SJCRH30 (cell line): Measurements from ENCODE around the gene MICAL1. TPM values are rescaled to one million over a fixed set of nuclear protein-coding genes. Genes with fewer than 3 reads are reported as not detected.

ENCODE experiments used
- DNase-seq, 2 experiments: peaks; one replicate each; pipeline ENCODE4 v3.0.0-alpha.2; 2015 to 2020
- H3K27ac ChIP-seq: fragments of 250-450 bp; sonication (Bioruptor Pico); 2 replicates; pipeline ENCODE4 v1.5.1; 2020; ENCODE audit warnings: mild to moderate bottlenecking, moderate library complexity
- H3K27me3 ChIP-seq: fragments of 250-450 bp; sonication (Bioruptor Pico); 2 replicates; pipeline ENCODE4 v1.5.1; 2020; ENCODE audit warnings: mild to moderate bottlenecking, moderate library complexity
- H3K36me3 ChIP-seq: fragments of 250-450 bp; sonication (Bioruptor Pico); 2 replicates; pipeline ENCODE4 v1.5.1; 2020; ENCODE audit warnings: mild to moderate bottlenecking, moderate library complexity
- H3K4me1 ChIP-seq: fragments of 250-450 bp; sonication (Bioruptor Pico); 2 replicates; pipeline ENCODE4 v1.5.1; 2020; ENCODE audit warnings: mild to moderate bottlenecking, moderate library complexity
- H3K4me3 ChIP-seq: fragments of 250-450 bp; sonication (Bioruptor Pico); 2 replicates; pipeline ENCODE4 v1.5.1; 2020; ENCODE audit warnings: mild to moderate bottlenecking, moderate library complexity
- H3K9me3 ChIP-seq: fragments of 250-450 bp; sonication (Bioruptor Pico); replicated peaks from 2 replicates; pipeline ENCODE4 v1.5.1; 2020; ENCODE audit warnings: mild to moderate bottlenecking, moderate library complexity
- total RNA-seq: library from RNA; depleted of rRNA; stranded (reverse); fragments of >200 nt; shearing (Covaris generic); gene quantifications from 2 replicates; pipeline ENCODE4 v1.2.3, GENCODE V29; 2014

The MICAL1 gene
- total RNA-seq, 1 experiment from 2014 or later, result 27.2 TPM

DNA sequence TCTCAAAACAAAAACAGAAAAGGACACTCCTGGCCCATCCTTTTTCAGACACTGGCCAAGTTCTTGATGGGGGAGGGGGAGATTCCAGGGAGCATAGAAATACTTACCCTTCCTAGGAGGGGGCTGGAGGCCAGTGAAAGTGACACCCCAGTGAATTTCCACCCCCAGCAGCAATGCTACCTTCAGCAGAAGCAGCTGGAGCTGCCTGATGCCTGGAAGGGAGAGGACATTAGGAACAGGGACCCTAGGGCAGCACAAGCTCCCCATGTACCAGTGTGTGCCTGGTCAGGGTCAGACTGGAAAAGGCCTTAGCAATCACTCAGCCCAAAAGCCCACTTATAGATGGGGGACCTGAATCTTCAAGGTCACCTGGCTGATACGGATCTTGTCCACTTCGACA, 2.4 kb downstream of the MICAL1 start:
- no peak overlapping the region for H3K4me3 ChIP-seq
- H3K27me3 ChIP-seq, result no peaks in the 10 kb centered on the region
- no peak for DNase-seq
- no peak overlapping the region for H3K27ac ChIP-seq
- no peaks in the 10 kb centered on the region for H3K9me3 ChIP-seq
- H3K36me3 ChIP-seq, result peaks cover 2% of the 10 kb centered on the region; the same call in 1 of the 2 replicates
- H3K4me1 ChIP-seq, result peaks cover 15% of the 10 kb centered on the region; the same call in 1 of the 2 replicates

DNA sequence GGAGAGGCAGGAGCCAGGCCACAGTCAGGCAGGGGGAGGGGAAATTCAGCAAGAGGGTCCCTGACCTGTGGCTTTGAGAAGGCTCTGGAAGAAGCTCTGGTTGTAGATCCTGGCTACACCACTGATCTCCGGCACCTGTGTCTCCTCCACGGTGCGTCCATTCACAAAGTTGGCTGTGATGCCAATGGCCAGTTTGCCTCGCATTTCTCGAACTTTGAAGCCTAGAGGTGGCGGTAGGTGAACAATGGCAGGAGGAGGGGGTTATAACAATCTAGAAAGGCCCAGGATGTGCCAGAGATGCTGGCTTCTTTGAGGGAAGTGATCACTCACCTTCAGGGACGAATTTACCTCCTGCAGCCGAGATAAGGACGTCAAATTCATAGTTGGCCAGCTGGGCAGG, 3.4 kb downstream of the MICAL1 start:
- H3K4me1 ChIP-seq, result peaks cover 15% of the 10 kb centered on the region; the same call in 1 of the 2 replicates
- no peaks in the 10 kb centered on the region for H3K27me3 ChIP-seq
- no peak overlapping the region for H3K27ac ChIP-seq
- H3K4me3 ChIP-seq, result no peak overlapping the region
- DNase-seq, result no peak
- H3K36me3 ChIP-seq, result peaks cover 2% of the 10 kb centered on the region; the same call in 1 of the 2 replicates
- H3K9me3 ChIP-seq, result no peaks in the 10 kb centered on the region

DNA sequence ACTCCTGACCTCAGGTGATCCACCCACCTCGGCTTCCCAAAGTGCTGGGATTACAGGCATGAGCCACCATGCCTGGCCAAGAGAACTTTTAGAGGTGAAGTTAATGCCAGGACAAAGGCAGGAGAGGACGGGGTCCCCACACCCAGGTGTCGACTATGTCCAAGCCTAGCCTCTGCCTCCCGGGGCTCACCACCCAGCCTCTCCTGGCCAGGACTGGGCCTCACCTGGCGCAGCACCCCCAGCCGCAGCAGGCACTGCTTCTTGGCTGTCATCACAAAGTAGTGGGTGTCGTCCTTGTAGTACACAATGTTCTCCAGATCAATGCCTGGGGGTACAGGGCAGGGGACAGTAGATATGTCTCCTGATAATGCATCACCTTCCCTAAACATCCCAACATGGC, 4.2 kb downstream of the MICAL1 start:
- Histone ChIP-seq H3K36me3 (peaks cover 7% of the 10 kb centered on the region), H3K4me3 (no peak overlapping the region), H3K4me1 (peaks cover 12% of the 10 kb centered on the region; the same call in 1 of the 2 replicates), H3K9me3 (no peaks in the 10 kb centered on the region), H3K27ac (no peak overlapping the region), H3K27me3 (no peaks in the 10 kb centered on the region)
- DNase-seq, result no peak

- peaks cover 7% of the 10 kb centered on the region for H3K36me3 ChIP-seq
- no peaks in the 10 kb centered on the region for H3K9me3 ChIP-seq
- H3K4me1 ChIP-seq, result peaks cover 10% of the 10 kb centered on the region; the same call in 1 of the 2 replicates
- no peaks in the 10 kb centered on the region for H3K27me3 ChIP-seq
- no peak for DNase-seq
- no peak overlapping the region for H3K27ac ChIP-seq
- H3K4me3 ChIP-seq, result no peak overlapping the region
Measured at GRCh38 chr6:109450801-109451200, 4.8 kb downstream of the MICAL1 start.

DNA sequence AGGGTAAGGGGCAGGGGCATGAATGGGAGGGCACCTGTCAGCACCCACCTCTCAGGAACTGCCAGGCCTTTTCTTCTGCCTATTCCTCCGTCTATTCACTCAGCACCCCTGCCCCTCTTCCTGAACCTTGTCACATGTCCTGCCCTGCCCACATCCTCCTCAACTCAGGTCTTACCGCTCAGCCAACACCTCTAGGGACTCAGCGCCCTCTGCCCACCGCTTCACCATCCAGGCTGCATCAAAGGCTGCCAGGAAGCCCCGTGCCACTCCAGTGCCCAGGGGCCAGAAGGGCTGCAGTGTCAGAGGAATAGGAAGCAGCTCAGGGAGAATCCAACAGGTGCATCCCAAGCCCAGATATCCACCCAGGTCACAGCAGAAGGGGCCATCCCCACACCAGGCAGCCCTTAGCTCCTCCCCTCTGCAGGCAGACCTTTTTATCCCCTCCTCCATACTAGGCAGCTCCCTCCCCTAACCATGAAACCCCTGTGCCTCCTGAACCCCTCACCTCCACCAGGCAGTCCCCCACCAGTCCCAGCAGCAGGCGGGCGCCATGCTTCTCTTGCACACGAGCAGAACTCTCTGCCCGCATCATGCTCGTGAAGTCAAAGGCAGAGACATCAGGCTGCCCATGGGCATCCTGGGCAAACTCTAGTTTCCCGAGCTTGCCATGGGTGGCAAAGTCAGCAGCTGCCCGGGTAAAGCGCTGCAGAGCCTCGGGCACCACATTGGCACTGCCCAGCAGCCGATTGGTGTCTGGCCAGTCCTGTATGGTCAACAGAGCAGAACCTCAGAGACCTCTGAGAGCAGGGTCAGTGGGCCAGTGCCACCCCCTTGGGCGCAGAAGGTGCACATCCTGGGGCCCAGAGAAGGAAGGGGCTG, 5.5 kb downstream of the MICAL1 start:
- Histone ChIP-seq H3K36me3 (peaks cover 7% of the 10 kb centered on the region), H3K4me1 (peaks cover 10% of the 10 kb centered on the region; the same call in 1 of the 2 replicates), H3K27ac (no peak overlapping the region), H3K27me3 (no peaks in the 10 kb centered on the region), H3K9me3 (no peaks in the 10 kb centered on the region), H3K4me3 (no peak overlapping the region)
- DNase-seq, result no peak

GRCh38 chr6:109449064-109449794, 6.3 kb downstream of the MICAL1 start:
- no peak overlapping the region for H3K4me3 ChIP-seq
- H3K9me3 ChIP-seq, result no peaks in the 10 kb centered on the region
- H3K27ac ChIP-seq, result no peak overlapping the region
- DNase-seq, result no peak
- H3K27me3 ChIP-seq, result no peaks in the 10 kb centered on the region
- H3K4me1 ChIP-seq, result peaks cover 10% of the 10 kb centered on the region; the same call in 1 of the 2 replicates
- H3K36me3 ChIP-seq, result peaks cover 7% of the 10 kb centered on the region

GRCh38 chr6:109448615-109449014, 7.0 kb downstream of the MICAL1 start:
- no peaks in the 10 kb centered on the region for H3K27me3 ChIP-seq
- no peak overlapping the region for H3K27ac ChIP-seq
- no peak overlapping the region for H3K4me3 ChIP-seq
- peaks cover 5% of the 10 kb centered on the region; the same call in 1 of the 2 replicates for H3K4me1 ChIP-seq
- DNase-seq, result no peak
- H3K9me3 ChIP-seq, result no peaks in the 10 kb centered on the region
- peaks cover 7% of the 10 kb centered on the region for H3K36me3 ChIP-seq

DNA sequence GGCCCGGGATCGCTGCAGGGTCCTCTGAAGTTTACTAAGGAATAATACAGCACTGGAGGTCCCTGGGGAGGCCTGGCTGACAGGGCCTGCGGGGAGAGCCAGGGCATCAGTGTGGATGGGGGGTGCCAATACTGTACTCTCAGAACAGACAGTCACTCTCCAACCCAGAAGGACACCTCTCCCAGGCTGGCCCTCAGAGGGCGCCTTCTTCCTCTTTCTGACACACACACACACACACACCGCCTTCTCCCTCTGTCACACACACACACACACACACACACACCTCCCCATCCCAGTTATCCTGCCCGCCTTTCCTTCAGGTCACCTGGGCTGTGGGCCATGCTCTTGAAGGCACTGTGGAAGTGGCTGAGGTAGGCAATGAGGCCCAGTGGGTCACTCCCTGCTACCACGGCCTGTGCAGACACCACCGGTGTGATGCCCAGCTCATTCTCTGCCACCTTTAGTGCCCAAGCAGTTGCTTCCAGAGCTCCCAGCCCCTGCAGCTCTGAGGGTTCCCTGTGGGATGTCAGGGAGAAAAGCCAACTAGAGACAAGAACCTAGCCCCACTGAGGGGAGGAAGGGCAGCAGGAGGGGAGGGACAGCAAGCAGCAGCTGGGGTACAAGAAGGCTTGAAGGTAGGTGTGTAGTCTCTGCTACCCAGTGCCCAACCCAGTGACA, 7.6 kb downstream of the MICAL1 start:
- H3K27ac ChIP-seq, result no peak overlapping the region
- no peak overlapping the region for H3K4me3 ChIP-seq
- H3K9me3 ChIP-seq, result no peaks in the 10 kb centered on the region
- no peaks in the 10 kb centered on the region for H3K27me3 ChIP-seq
- H3K36me3 ChIP-seq, result peaks cover 7% of the 10 kb centered on the region
- no peaks in the 10 kb centered on the region for H3K4me1 ChIP-seq
- DNase-seq, result no peak

DNA sequence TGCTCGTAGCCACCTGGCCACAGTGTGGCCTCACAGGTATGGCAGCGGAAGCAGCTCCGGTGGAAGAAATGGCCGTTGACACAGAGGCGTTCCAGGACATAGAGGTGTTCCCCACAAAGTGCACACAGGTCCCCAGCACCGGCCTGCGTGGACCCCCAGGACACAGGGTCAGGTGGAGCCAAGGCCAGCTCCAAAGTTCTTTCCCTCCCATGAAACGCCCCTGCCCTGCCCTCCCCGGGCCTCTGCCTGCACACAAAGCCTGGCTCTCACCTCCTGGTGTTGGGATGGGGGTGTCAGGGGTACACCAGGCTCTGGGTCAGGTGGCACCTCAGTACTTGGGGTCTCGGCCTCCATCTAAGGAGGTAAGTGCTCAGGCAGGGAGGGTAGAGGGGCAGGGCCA, 8.5 kb downstream of the MICAL1 start:
- no peaks in the 10 kb centered on the region for H3K4me1 ChIP-seq
- peaks cover 7% of the 10 kb centered on the region for H3K36me3 ChIP-seq
- DNase-seq, result no peak
- no peak overlapping the region for H3K27ac ChIP-seq
- no peaks in the 10 kb centered on the region for H3K9me3 ChIP-seq
- no peaks in the 10 kb centered on the region for H3K27me3 ChIP-seq
- H3K4me3 ChIP-seq, result no peak overlapping the region

DNA sequence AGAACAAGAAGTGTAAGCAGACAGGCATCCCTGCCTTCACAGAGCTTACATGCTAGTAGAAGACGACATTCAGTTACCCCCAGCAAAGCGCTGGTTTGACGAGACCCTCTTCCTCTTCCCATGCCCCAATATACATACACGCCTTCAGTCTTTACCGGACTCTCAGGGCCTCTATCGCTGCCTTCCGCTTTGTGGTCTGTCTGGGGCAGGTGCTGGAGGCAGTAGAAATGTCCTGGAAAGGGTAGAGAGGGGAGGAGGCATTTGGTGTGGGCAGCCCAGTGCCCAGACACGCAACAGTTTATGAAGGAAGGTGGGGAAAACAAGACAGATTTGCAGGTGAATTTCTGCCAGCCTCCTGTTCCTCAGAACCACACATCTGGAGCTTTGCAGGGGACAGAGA, 9.0 kb downstream of the MICAL1 start:
- no peaks in the 10 kb centered on the region for H3K9me3 ChIP-seq
- H3K36me3 ChIP-seq, result peaks cover 7% of the 10 kb centered on the region
- no peak overlapping the region for H3K4me3 ChIP-seq
- H3K27ac ChIP-seq, result no peak overlapping the region
- DNase-seq, result no peak
- H3K27me3 ChIP-seq, result no peaks in the 10 kb centered on the region
- no peaks in the 10 kb centered on the region for H3K4me1 ChIP-seq

DNA sequence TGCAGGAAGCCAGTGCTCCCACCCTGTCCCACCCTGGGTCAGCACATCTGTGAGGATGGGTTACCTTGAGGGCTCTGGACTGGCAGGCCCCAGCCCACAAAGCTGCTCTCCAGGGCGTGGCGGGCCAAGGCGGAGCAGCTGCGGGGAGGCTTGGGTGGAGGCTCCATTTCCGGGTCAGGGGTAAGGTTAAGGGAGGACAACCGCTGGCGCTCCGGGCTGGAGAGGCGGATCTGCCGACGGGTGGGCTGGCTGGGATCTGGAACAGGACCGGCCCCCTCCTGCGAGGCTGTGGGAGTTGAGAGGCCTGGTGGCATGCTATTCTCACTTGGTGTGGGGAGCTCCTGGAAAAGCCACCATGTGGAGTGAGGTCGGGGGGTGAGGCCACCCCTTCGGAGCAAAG, 9.5 kb downstream of the MICAL1 start:
- no peaks in the 10 kb centered on the region for H3K27me3 ChIP-seq
- H3K36me3 ChIP-seq, result peaks cover 7% of the 10 kb centered on the region
- no peak overlapping the region for H3K27ac ChIP-seq
- no peaks in the 10 kb centered on the region for H3K9me3 ChIP-seq
- H3K4me3 ChIP-seq, result no peak overlapping the region
- no peaks in the 10 kb centered on the region for H3K4me1 ChIP-seq
- no peak for DNase-seq

DNA sequence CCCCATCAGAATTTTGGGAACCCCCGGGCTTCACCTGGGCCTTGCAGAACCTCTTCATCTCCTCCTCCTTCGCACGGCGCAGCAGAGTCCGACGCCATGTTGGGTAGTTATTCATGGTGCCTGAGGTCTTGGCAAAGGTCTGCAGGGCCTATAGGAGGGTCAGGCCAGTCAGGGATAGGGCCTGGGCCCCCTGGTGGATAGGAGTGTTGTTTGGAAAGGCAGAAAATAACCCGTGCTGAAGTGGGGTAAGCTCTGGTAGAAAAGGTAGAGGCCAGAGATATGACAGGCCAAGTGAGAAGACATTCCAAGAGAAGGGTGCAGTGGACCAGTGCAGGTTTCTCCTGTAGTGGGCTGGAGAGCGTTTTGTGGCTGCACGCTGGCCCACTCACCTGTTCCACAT, 10.2 kb downstream of the MICAL1 start:
- no peaks in the 10 kb centered on the region for H3K27me3 ChIP-seq
- H3K27ac ChIP-seq, result no peak overlapping the region
- DNase-seq, result no peak
- H3K4me3 ChIP-seq, result no peak overlapping the region
- no peaks in the 10 kb centered on the region for H3K4me1 ChIP-seq
- H3K36me3 ChIP-seq, result peaks cover 5% of the 10 kb centered on the region
- H3K9me3 ChIP-seq, result no peaks in the 10 kb centered on the region

GRCh38 chr6:109443425-109443950, 12.1 kb downstream of the MICAL1 start:
- H3K9me3 ChIP-seq, result no peaks in the 10 kb centered on the region
- H3K27me3 ChIP-seq, result no peaks in the 10 kb centered on the region
- H3K4me3 ChIP-seq, result no peak overlapping the region
- H3K36me3 ChIP-seq, result peaks cover 5% of the 10 kb centered on the region
- no peak overlapping the region for H3K27ac ChIP-seq
- DNase-seq, result no peak
- H3K4me1 ChIP-seq, result no peaks in the 10 kb centered on the region

GRCh38 chr6:109442393-109442924, 13.1 kb downstream of the MICAL1 start:
- DNase-seq, result no peak
- Histone ChIP-seq H3K4me1 (no peaks in the 10 kb centered on the region), H3K27ac (no peak overlapping the region), H3K27me3 (no peaks in the 10 kb centered on the region), H3K9me3 (no peaks in the 10 kb centered on the region), H3K36me3 (peaks cover 5% of the 10 kb centered on the region), H3K4me3 (no peak overlapping the region)
